H9 (cell line): ENCODE measurements around the gene MAP6. TPM values are rescaled to one million over a fixed set of nuclear protein-coding genes. Genes with fewer than 3 reads are reported as not detected.

Experiments used
- DNase-seq: peaks from one replicate; pipeline ENCODE4 v3.0.0-alpha.2; 2017
- H2AFZ ChIP-seq: one replicate; pipeline ENCODE4 v1.6.1; 2013; ENCODE audit warnings: mild to moderate bottlenecking, low read length, control low read depth, moderate library complexity
- H2AK5ac ChIP-seq: 2 replicates; pipeline ENCODE4 v1.6.1; 2013; ENCODE audit warnings: low read length, control low read depth, mixed read lengths; ENCODE audit not compliant: insufficient read length
- H2BK120ac ChIP-seq: one replicate; pipeline ENCODE4 v1.6.1; 2013; ENCODE audit warnings: low read depth, mild to moderate bottlenecking, low read length, control low read depth, inconsistent platforms; ENCODE audit not compliant: poor library complexity, severe bottlenecking
- H2BK12ac ChIP-seq: 2 replicates; pipeline ENCODE4 v1.6.1; 2013; ENCODE audit warnings: low read length, control low read depth, mixed read lengths, low read depth; ENCODE audit not compliant: insufficient read length
- H2BK15ac ChIP-seq: 2 replicates; pipeline ENCODE4 v1.6.1; 2013; ENCODE audit warnings: low read depth, low read length, control low read depth
- H2BK20ac ChIP-seq: one replicate; pipeline ENCODE4 v1.6.1; 2013; ENCODE audit warnings: low read depth, mild to moderate bottlenecking, low read length, control low read depth, inconsistent platforms; ENCODE audit not compliant: poor library complexity, severe bottlenecking
- H2BK5ac ChIP-seq: 2 replicates; pipeline ENCODE4 v1.6.1; 2013; ENCODE audit warnings: low read length, control low read depth, mixed read lengths; ENCODE audit not compliant: insufficient read length
- H3K14ac ChIP-seq: 2 replicates; pipeline ENCODE4 v1.6.1; 2013; ENCODE audit warnings: low read length, control low read depth; ENCODE audit not compliant: insufficient read depth
- H3K18ac ChIP-seq: 2 replicates; pipeline ENCODE4 v1.6.1; 2013; ENCODE audit warnings: low read depth, mild to moderate bottlenecking, mixed read lengths, low read length, control low read depth; ENCODE audit not compliant: insufficient read length
- H3K23ac ChIP-seq: 2 replicates; pipeline ENCODE4 v1.6.1; 2013; ENCODE audit warnings: low read length, control low read depth, mixed read lengths, low read depth; ENCODE audit not compliant: insufficient read length
- H3K23me2 ChIP-seq: 2 replicates; pipeline ENCODE4 v1.6.1; 2013; ENCODE audit warnings: low read depth, mild to moderate bottlenecking, mixed read lengths, low read length, control low read depth; ENCODE audit not compliant: insufficient read length, poor library complexity, severe bottlenecking
- H3K27ac ChIP-seq: 2 replicates; pipeline ENCODE4 v1.5.1; 2013; ENCODE audit warnings: low read length, control low read depth, mixed read lengths, low read depth; ENCODE audit not compliant: insufficient read length
- H3K27me3 ChIP-seq: 2 replicates; pipeline ENCODE4 v1.6.1; 2013; ENCODE audit warnings: low read length, control low read depth, inconsistent platforms; ENCODE audit not compliant: insufficient read depth
- H3K4ac ChIP-seq: 2 replicates; pipeline ENCODE4 v1.6.1; 2013; ENCODE audit warnings: low read depth, mild to moderate bottlenecking, control low read depth, inconsistent platforms, low read length, moderate library complexity
- H3K4me1 ChIP-seq: 2 replicates; pipeline ENCODE4 v1.6.1; 2013; ENCODE audit warnings: low read length, control low read depth, inconsistent platforms; ENCODE audit not compliant: insufficient read depth
- H3K4me2 ChIP-seq: 2 replicates; pipeline ENCODE4 v1.6.1; 2013; ENCODE audit warnings: low read length, control low read depth, mixed read lengths; ENCODE audit not compliant: insufficient read length, insufficient read depth
- H3K56ac ChIP-seq: 2 replicates; pipeline ENCODE4 v1.6.1; 2013; ENCODE audit warnings: low read depth, mild to moderate bottlenecking, mixed read lengths, low read length, control low read depth; ENCODE audit not compliant: insufficient read length
- H3K79me1 ChIP-seq: 2 replicates; pipeline ENCODE4 v1.6.1; 2013; ENCODE audit warnings: low read depth, mild to moderate bottlenecking, moderate library complexity, low read length, control low read depth, inconsistent platforms; ENCODE audit not compliant: insufficient read depth, poor library complexity, severe bottlenecking
- H3K79me2 ChIP-seq: 2 replicates; pipeline ENCODE4 v1.6.1; 2013; ENCODE audit warnings: low read length, control low read depth, inconsistent platforms; ENCODE audit not compliant: insufficient read depth
- H3K9ac ChIP-seq: 2 replicates; pipeline ENCODE4 v1.6.1; 2013; ENCODE audit warnings: low read length, control low read depth, mixed read lengths; ENCODE audit not compliant: insufficient read length; ENCODE audit errors: extremely low read depth
- H3K9me3 ChIP-seq: one replicate; pipeline ENCODE4 v1.6.1; 2013; ENCODE audit warnings: low read depth, low read length, inconsistent platforms; ENCODE audit not compliant: control insufficient read depth
- H3T11ph ChIP-seq: one replicate; pipeline ENCODE4 v1.6.1; 2013; ENCODE audit warnings: mild to moderate bottlenecking, low read length, control low read depth, inconsistent platforms
- H4K20me1 ChIP-seq: one replicate; pipeline ENCODE4 v1.6.1; 2013; ENCODE audit not compliant: control insufficient read depth, insufficient read length, insufficient read depth
- H4K5ac ChIP-seq: 2 replicates; pipeline ENCODE4 v1.6.1; 2013; ENCODE audit warnings: low read depth, mild to moderate bottlenecking, mixed read lengths, low read length, control low read depth; ENCODE audit not compliant: insufficient read length
- H4K8ac ChIP-seq: replicated peaks from 2 replicates; pipeline ENCODE4 v1.6.1; 2013; ENCODE audit warnings: low read length, control low read depth, mixed read lengths, low read depth; ENCODE audit not compliant: insufficient read length
- H4K91ac ChIP-seq: 2 replicates; pipeline ENCODE4 v1.6.1; 2013; ENCODE audit warnings: low read depth, mild to moderate bottlenecking, moderate library complexity, mixed read lengths, low read length, control low read depth; ENCODE audit not compliant: insufficient read length
- H3K27ac Mint-ChIP-seq, 3 experiments: 2 replicates in 2 of 3; 3 replicates in 1 of 3; pipeline ENCODE4 v1.8.0; 2020 to 2021; ENCODE audit warnings: mixed read lengths in 3 of 3, mild to moderate bottlenecking in 1 of 3, moderate library complexity in 1 of 3
- H3K27me3 Mint-ChIP-seq: 2 replicates; pipeline ENCODE4 v1.8.0; 2021; ENCODE audit warnings: low read depth, mild to moderate bottlenecking, moderate library complexity, mixed read lengths
- H3K36me3 Mint-ChIP-seq, 3 experiments: 2 replicates in 2 of 3; 3 replicates in 1 of 3; pipeline ENCODE4 v1.8.0; 2020 to 2021; ENCODE audit warnings: low read depth in 3 of 3, mixed read lengths in 3 of 3; ENCODE audit not compliant: insufficient read depth in 1 of 3
- H3K4me1 Mint-ChIP-seq, 2 experiments: 2 replicates each; pipeline ENCODE4 v1.8.0; 2020; ENCODE audit warnings: mixed read lengths in 2 of 2
- H3K4me3 Mint-ChIP-seq, 2 experiments: 2 replicates in 1 of 2; 3 replicates in 1 of 2; pipeline ENCODE4 v1.8.0; 2020 to 2021; ENCODE audit warnings: mild to moderate bottlenecking in 2 of 2, mixed read lengths in 2 of 2, moderate library complexity in 1 of 2
- H3K9me3 Mint-ChIP-seq, 2 experiments: 2 replicates in 1 of 2; 3 replicates in 1 of 2; pipeline ENCODE4 v1.8.0; 2020; ENCODE audit warnings: mild to moderate bottlenecking in 2 of 2, mixed read lengths in 2 of 2, moderate library complexity in 1 of 2
- WGBS: extraction: QIAGEN DNeasy Blood & Tissue Kit; methylation state at CpG from one replicate; pipeline ENCODE4 v1.1.7; 2013; ENCODE audit warnings: missing lambda C conversion rate, low lambda C conversion rate, mixed read lengths; ENCODE audit not compliant: insufficient read length; ENCODE audit errors: extremely low coverage; 5-methylcytosine and 5-hydroxymethylcytosine counted together
- total RNA-seq: library from RNA; stranded (reverse); gene quantifications from 2 replicates; pipeline ENCODE4 v1.2.1, GENCODE V29; 2021
- TF ChIP-seq, protein P1 (sequence below): fragments of 200-600 bp; sonication (generic); conservative IDR thresholded peaks from 3 replicates; pipeline ENCODE4 v1.8.0; 2021; ENCODE audit warnings: antibody characterized with exemption, mild to moderate bottlenecking

Gene MAP6
- total RNA-seq, 1 experiment from 2014 or later, result 0.77 TPM

DNA sequence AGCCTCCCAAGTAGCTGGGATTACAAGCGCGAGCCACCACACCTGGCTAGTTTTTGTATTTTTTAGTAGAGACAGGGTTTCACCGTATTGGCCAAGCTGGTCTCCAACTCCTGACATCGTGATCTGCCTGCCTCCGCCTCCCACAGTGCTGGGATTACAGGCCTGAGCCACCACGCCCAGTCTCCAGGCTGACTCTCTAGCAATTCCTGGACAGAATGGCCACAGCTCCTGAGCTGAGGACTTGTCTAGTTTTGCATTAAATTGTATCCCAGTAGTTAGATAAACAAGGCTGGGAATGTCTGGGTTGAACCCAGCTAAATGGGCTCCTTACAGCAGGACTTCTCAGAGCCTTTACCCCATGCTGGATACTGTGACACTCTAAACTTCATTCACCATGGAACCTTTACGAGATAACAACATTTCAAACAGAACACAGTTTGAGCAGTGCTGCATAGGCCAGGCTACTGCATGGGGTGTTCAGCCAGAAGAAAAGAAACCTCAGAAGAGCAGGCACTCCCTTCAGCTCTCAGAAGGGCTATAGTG, 34.9 kb upstream of the MAP6 start:
- Histone ChIP-seq H2BK120ac (no peak overlapping the region), H3T11ph (no peak overlapping the region), H4K91ac (no peak overlapping the region), H4K5ac (no peak overlapping the region), H3K18ac (no peak overlapping the region), H2AK5ac (no peak overlapping the region), H3K79me1 (no peaks in the 10 kb centered on the region), H4K8ac (no peak overlapping the region), H2BK15ac (no peak overlapping the region), H3K23ac (no peak overlapping the region), H4K20me1 (no peaks in the 10 kb centered on the region), H3K4me2 (no peak overlapping the region), H3K4ac (no peak overlapping the region), H3K23me2 (no peaks in the 10 kb centered on the region), H3K4me1 (no peaks in the 10 kb centered on the region), H2AFZ (no peak overlapping the region), H3K14ac (no peak overlapping the region), H3K27ac (no peak overlapping the region), H3K79me2 (no peaks in the 10 kb centered on the region), H3K9ac (no peak overlapping the region), H2BK20ac (no peak overlapping the region), H3K9me3 (no peaks in the 10 kb centered on the region), H3K56ac (no peak overlapping the region), H2BK12ac (no peak overlapping the region), H3K27me3 (no peaks in the 10 kb centered on the region), H2BK5ac (no peak overlapping the region)
- DNase-seq, result no peak
- Mint-ChIP-seq H3K4me1 (peaks cover 5 to 10% of the 10 kb centered on the region in 2 experiments), H3K27ac (no peak overlapping the region), H3K27me3 (peaks cover 54% of the 10 kb centered on the region), H3K4me3 (no peak overlapping the region), H3K9me3 (peaks cover 11 to 18% of the 10 kb centered on the region in 2 experiments), H3K36me3 (peaks cover 4 to 6% (median 4%) of the 10 kb centered on the region in 3 experiments; a peak in 6 of 7 replicates)
- TF ChIP-seq, protein P1, sequence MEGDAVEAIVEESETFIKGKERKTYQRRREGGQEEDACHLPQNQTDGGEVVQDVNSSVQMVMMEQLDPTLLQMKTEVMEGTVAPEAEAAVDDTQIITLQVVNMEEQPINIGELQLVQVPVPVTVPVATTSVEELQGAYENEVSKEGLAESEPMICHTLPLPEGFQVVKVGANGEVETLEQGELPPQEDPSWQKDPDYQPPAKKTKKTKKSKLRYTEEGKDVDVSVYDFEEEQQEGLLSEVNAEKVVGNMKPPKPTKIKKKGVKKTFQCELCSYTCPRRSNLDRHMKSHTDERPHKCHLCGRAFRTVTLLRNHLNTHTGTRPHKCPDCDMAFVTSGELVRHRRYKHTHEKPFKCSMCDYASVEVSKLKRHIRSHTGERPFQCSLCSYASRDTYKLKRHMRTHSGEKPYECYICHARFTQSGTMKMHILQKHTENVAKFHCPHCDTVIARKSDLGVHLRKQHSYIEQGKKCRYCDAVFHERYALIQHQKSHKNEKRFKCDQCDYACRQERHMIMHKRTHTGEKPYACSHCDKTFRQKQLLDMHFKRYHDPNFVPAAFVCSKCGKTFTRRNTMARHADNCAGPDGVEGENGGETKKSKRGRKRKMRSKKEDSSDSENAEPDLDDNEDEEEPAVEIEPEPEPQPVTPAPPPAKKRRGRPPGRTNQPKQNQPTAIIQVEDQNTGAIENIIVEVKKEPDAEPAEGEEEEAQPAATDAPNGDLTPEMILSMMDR, result no peak
- WGBS, result no CpG with 5 or more reads among the region's 7 CpGs
